HCT116 (cell line): ENCODE results near the gene GADD45G. TPM values are rescaled to one million over a fixed set of nuclear protein-coding genes. Genes with fewer than 3 reads are reported as not detected.

ENCODE experiments used
- ATAC-seq: fragments of 200-7000 bp; cut with Tn5 transposase; 2 replicates; pipeline ENCODE4 v1.9.1; 2020; ENCODE audit warnings: mild to moderate bottlenecking, moderate library complexity
- BruUV-seq: library from RNA; stranded (reverse); fragments of 400-500 nt; replicated peaks from 2 replicates; lab custom pipeline; 2021; lab: Mats Ljungman, UMichigan
- CTCF ChIA-PET: fragments of 300-600 bp; sonication (Branson Sonifier 250); formaldehyde crosslinking; loops from one replicate; lab custom pipeline; 2021; ENCODE audit warnings: antibody characterized with exemption; lab: Charles Lee
- POLR2A ChIA-PET: fragments of 300-600, 350-600 bp; sonication (Branson Sonifier 250); formaldehyde crosslinking; loops from one replicate; lab custom pipeline; 2021; ENCODE audit warnings: antibody characterized with exemption; lab: Charles Lee
- RAD21 ChIA-PET, 2 experiments: fragments of 300-600 bp; sonication (Branson Sonifier 250); formaldehyde crosslinking; loops; one replicate each; lab custom pipeline; 2023; ENCODE audit warnings: low total read pairs in 2 of 2; ENCODE audit not compliant: uncharacterized antibody in 2 of 2, unreplicated experiment in 2 of 2, low non-redundant PET in 1 of 2; lab: Charles Lee
- DNase-seq: peaks from one replicate; pipeline ENCODE4 v3.0.0-alpha.2; 2010; ENCODE audit warnings: low read depth, low spot score
- H2AFZ ChIP-seq: fragments of 200-600 bp; shearing (Covaris generic), sonication (generic); 2 replicates; pipeline ENCODE4 v1.6.1; 2017; ENCODE audit warnings: low read depth, mixed run types, mixed read lengths, antibody characterized with exemption, low read length; ENCODE audit not compliant: poor library complexity, severe bottlenecking
- H3K27ac ChIP-seq: 2 replicates; pipeline ENCODE4 v1.5.1; 2012; ENCODE audit warnings: low read depth, low read length
- H3K27me3 ChIP-seq: fragments of 200-600 bp; sonication (generic); 2 replicates; pipeline ENCODE4 v1.6.1; 2016; ENCODE audit warnings: mixed run types, low read length, mixed read lengths; ENCODE audit not compliant: insufficient read depth
- H3K36me3 ChIP-seq, 2 experiments: fragments of 200-500 bp in 1 of 2; fragments of 200-600 bp in 1 of 2; sonication (Bioruptor generic) in 1 of 2; sonication (generic) in 1 of 2; 2 replicates each; pipeline versions ENCODE4 v1.5.1 to v1.6.1; 2014 to 2016; ENCODE audit warnings: low read length in 2 of 2, inconsistent platforms in 1 of 2, mixed read lengths in 1 of 2, mixed run types in 1 of 2; ENCODE audit not compliant: insufficient read depth in 2 of 2, control insufficient read depth in 1 of 2
- H3K4me1 ChIP-seq, 2 experiments: fragments of 200-600 bp in 1 of 2; sonication (generic) in 1 of 2; 2 replicates each; pipeline versions ENCODE4 v1.5.1 to v1.6.1; 2012 to 2017; ENCODE audit warnings: low read length in 2 of 2, inconsistent platforms in 1 of 2, mild to moderate bottlenecking in 1 of 2, mixed read lengths in 1 of 2, mixed run types in 1 of 2, moderate library complexity in 1 of 2; ENCODE audit not compliant: insufficient read depth in 2 of 2, control insufficient read depth in 1 of 2
- H3K4me2 ChIP-seq: fragments of 200-600 bp; sonication (generic); 2 replicates; pipeline ENCODE4 v1.6.1; 2017; ENCODE audit warnings: mixed run types, low read length, mixed read lengths
- H3K4me3 ChIP-seq, 2 experiments: fragments of 200-600 bp in 1 of 2; sonication (generic) in 1 of 2; replicated peaks in 1 of 2; 2 replicates each; pipeline ENCODE4 v1.5.1; 2011 to 2016; ENCODE audit warnings: low read length in 2 of 2, control low read depth in 1 of 2, low read depth in 1 of 2, mild to moderate bottlenecking in 1 of 2, mixed read lengths in 1 of 2, mixed run types in 1 of 2
- H3K79me2 ChIP-seq: fragments of 200-600 bp; sonication (generic); 2 replicates; pipeline ENCODE4 v1.6.1; 2017; ENCODE audit warnings: mild to moderate bottlenecking, mixed run types, low read length, moderate library complexity, mixed read lengths; ENCODE audit not compliant: insufficient read depth
- H3K9ac ChIP-seq: fragments of 200-600 bp; sonication (generic); 2 replicates; pipeline ENCODE4 v1.6.1; 2016; ENCODE audit warnings: low read length, mixed read lengths
- H3K9me2 ChIP-seq: fragments of 200-600 bp; sonication (generic), shearing (Covaris generic); 2 replicates; pipeline ENCODE4 v1.6.1; 2017; ENCODE audit warnings: mixed run types, mild to moderate bottlenecking, moderate library complexity; ENCODE audit not compliant: insufficient read depth
- H3K9me3 ChIP-seq, 2 experiments: fragments of 200-500 bp in 1 of 2; fragments of 200-600 bp in 1 of 2; sonication (Bioruptor generic) in 1 of 2; sonication (generic) in 1 of 2; 2 replicates each; pipeline ENCODE4 v1.6.1; 2014 to 2017; ENCODE audit warnings: low read length in 2 of 2, mixed read lengths in 2 of 2, inconsistent platforms in 1 of 2, low read depth in 1 of 2, mild to moderate bottlenecking in 1 of 2, mixed run types in 1 of 2, moderate library complexity in 1 of 2; ENCODE audit not compliant: control insufficient read depth in 1 of 2, insufficient read depth in 1 of 2
- H4K20me1 ChIP-seq: fragments of 200-600 bp; sonication (generic), shearing (Covaris generic); 2 replicates; pipeline ENCODE4 v1.6.1; 2017; ENCODE audit warnings: mixed run types, mild to moderate bottlenecking, moderate library complexity; ENCODE audit not compliant: insufficient read depth
- CBX3 ChIP-seq: IDR thresholded peaks from 2 replicates; pipeline ENCODE4 v1.6.1; 2012; ENCODE audit warnings: low read depth
- CEBPB ChIP-seq: IDR thresholded peaks from 2 replicates; pipeline ENCODE4 v1.6.1; 2012; ENCODE audit warnings: low read depth
- EGR1 ChIP-seq: IDR thresholded peaks from 2 replicates; pipeline ENCODE4 v1.6.1; 2012; ENCODE audit warnings: low read depth
- EZH2 ChIP-seq: fragments of 200-600 bp; sonication (generic); IDR thresholded peaks from 2 replicates; pipeline ENCODE4 v1.6.1; 2017; ENCODE audit warnings: antibody characterized with exemption, mixed run types
- EZH2phosphoT487 ChIP-seq: fragments of 200-600 bp; IDR thresholded peaks from 2 replicates; pipeline ENCODE4 v1.6.1; 2018; ENCODE audit warnings: antibody characterized with exemption, borderline replicate concordance
- FOSL1 ChIP-seq: IDR thresholded peaks from 2 replicates; pipeline ENCODE4 v1.6.1; 2012; ENCODE audit warnings: low read depth
- JUND ChIP-seq: IDR thresholded peaks from 2 replicates; pipeline ENCODE4 v1.6.1; 2012
- POLR2A ChIP-seq: IDR thresholded peaks from 2 replicates; pipeline ENCODE4 v1.7.0; 2011; ENCODE audit warnings: borderline replicate concordance; ENCODE audit not compliant: insufficient read depth, insufficient read length; ENCODE audit errors: extremely low read depth
- POLR2AphosphoS5 ChIP-seq: IDR thresholded peaks from 2 replicates; pipeline ENCODE4 v1.6.1; 2011; ENCODE audit warnings: mild to moderate bottlenecking, low read depth, low read length, moderate library complexity
- RAD21 ChIP-seq: IDR thresholded peaks from 2 replicates; pipeline ENCODE4 v1.6.1; 2012; ENCODE audit warnings: low read depth, mild to moderate bottlenecking
- SIN3A ChIP-seq: IDR thresholded peaks from 2 replicates; pipeline ENCODE4 v1.6.1; 2012; ENCODE audit warnings: low read depth
- SRF ChIP-seq: IDR thresholded peaks from 2 replicates; pipeline ENCODE4 v1.6.1; 2012; ENCODE audit warnings: low read depth
- YY1 ChIP-seq: IDR thresholded peaks from 2 replicates; pipeline ENCODE4 v1.6.1; 2011; ENCODE audit warnings: low read length, low read depth, moderate library complexity, mild to moderate bottlenecking; ENCODE audit not compliant: insufficient replicate concordance; ENCODE audit errors: extremely low read depth
- ZFX ChIP-seq: fragments of 450-650 bp; IDR thresholded peaks from 2 replicates; pipeline ENCODE4 v1.6.1; 2017
- ZNF274 ChIP-seq: fragments of 200-500 bp; sonication (Bioruptor generic); IDR thresholded peaks from 2 replicates; pipeline ENCODE4 v1.6.1; 2014; ENCODE audit warnings: mild to moderate bottlenecking, low read depth, low read length, inconsistent platforms
- intact Hi-C: fragments of 100-400 bp; cut with micrococcal nuclease; formaldehyde crosslinking; loops from 2 replicates; pipeline ENCODE4 v1.10.0; 2022
- total RNA-seq: library from RNA; stranded (reverse); gene quantifications from one replicate; pipeline ENCODE4 v1.2.1, GENCODE V29; 2021; ENCODE audit not compliant: unreplicated experiment
- TF ChIP-seq, protein P1 (sequence below): IDR thresholded peaks from 2 replicates; pipeline ENCODE4 v1.6.1; 2011; ENCODE audit warnings: mild to moderate bottlenecking, low read length, moderate library complexity; ENCODE audit not compliant: insufficient replicate concordance; ENCODE audit errors: extremely low read depth
- TF ChIP-seq, protein P2 (sequence below): IDR thresholded peaks from 2 replicates; pipeline ENCODE4 v1.6.1; 2012; ENCODE audit warnings: low read depth
- TF ChIP-seq, protein P3 (sequence below), 3 experiments: fragments of 200-600 bp in 1 of 3; sonication (generic) in 1 of 3; IDR thresholded peaks in 2 of 3; conservative IDR thresholded peaks in 1 of 3; 2 replicates each; pipeline ENCODE4 v1.5.1; 2012 to 2017; ENCODE audit warnings: low read depth in 2 of 3, low read length in 2 of 3, antibody characterized with exemption in 1 of 3, borderline replicate concordance in 1 of 3, control low read depth in 1 of 3, mild to moderate bottlenecking in 1 of 3, mixed read lengths in 1 of 3, mixed run types in 1 of 3, moderate library complexity in 1 of 3; ENCODE audit not compliant: insufficient read depth in 1 of 3
- TF ChIP-seq, protein P4 (sequence below): IDR thresholded peaks from 2 replicates; pipeline ENCODE4 v1.6.1; 2012

The GADD45G gene
- total RNA-seq, 1 experiment from 2014 or later = not detected

DNA sequence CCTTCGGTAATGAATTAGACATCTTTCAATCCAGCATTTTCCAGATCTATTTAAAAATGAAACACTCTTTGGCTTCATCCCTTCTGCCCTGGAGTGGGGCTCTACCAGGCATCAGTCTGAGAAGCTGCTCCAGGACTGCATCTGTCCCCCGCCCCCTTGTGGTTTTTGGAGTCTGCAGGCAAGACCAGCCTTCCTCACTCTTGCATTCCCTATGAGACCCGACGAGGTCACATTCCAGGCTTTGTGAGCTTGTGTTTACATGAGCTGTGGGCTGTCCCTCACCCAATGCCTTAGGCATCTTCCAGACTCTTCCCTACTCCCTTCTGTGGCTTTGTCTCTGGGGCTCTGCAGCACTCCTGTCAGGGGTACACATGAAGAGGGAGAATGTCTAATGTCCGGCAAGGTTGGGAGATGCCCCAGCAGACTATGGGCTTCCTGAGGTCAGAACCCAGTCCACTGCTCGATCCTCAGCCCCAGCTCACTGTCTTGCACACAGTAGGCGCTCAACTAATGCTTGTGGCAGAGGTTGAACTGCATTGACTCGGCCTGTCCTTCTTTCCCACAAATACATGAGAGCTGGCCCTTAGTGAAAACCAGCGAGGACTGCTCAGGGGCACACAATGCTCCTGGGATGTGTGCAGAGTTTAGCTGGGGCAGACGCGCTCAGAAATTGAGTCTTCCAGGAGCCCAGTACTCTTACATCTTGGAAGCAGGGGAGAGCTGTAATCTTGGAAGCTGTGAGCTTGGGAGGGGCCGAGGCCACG, 11.7 kb upstream of the GADD45G start:
- DNase-seq = no peak
- CTCF ChIA-PET = interaction anchor here (0.5 to 4.0 kb wide), 22 partner anchors 9 to 1435 kb away, joined by 3 to 39 read pairs (median 4); partner anchors contain the start of gene GADD45G
- RAD21 ChIA-PET = interaction anchor here (0.6 to 1.9 kb wide), 6 partner anchors 10 to 509 kb away, joined by 3 to 6 read pairs (median 3); no protein-coding TSS in a partner anchor
- no peaks in the 10 kb centered on the region for H4K20me1 ChIP-seq
- POLR2A ChIA-PET = interaction anchor here (1.0 to 1.4 kb wide), 2 partner anchors 12 to 507 kb away, joined by 3 read pairs; partner anchors contain the start of gene GADD45G
- peak; percentile 35 for ATAC-seq
- no peak overlapping the region for H3K9ac ChIP-seq
- no peaks in the 10 kb centered on the region for H3K9me2 ChIP-seq
- H3K27me3 ChIP-seq = peaks cover 9% of the 10 kb centered on the region; the same call in 1 of the 2 replicates
- H3K4me1 ChIP-seq = peaks cover 7 to 8% of the 10 kb centered on the region in 2 experiments; a peak in 2 of 4 replicates
- intact Hi-C loops = no loop called here
- H3K9me3 ChIP-seq = no peaks in the 10 kb centered on the region
- H3K27ac ChIP-seq = no peak overlapping the region
- H3K4me3 ChIP-seq = 0 out of 4 replicates have a peak overlapping the region, but pooled peaks of 1 of the 2 experiments have one; percentile 11
- H3K4me2 ChIP-seq = peak overlapping the region; percentile 50
- no TSS peak for BruUV-seq
- H2AFZ ChIP-seq = peak overlapping the region; percentile 73
- H3K79me2 ChIP-seq = no peaks in the 10 kb centered on the region
- H3K36me3 ChIP-seq = no peaks in the 10 kb centered on the region
- TF ChIP-seq YY1 = no peak
- TF ChIP-seq, protein P1, sequence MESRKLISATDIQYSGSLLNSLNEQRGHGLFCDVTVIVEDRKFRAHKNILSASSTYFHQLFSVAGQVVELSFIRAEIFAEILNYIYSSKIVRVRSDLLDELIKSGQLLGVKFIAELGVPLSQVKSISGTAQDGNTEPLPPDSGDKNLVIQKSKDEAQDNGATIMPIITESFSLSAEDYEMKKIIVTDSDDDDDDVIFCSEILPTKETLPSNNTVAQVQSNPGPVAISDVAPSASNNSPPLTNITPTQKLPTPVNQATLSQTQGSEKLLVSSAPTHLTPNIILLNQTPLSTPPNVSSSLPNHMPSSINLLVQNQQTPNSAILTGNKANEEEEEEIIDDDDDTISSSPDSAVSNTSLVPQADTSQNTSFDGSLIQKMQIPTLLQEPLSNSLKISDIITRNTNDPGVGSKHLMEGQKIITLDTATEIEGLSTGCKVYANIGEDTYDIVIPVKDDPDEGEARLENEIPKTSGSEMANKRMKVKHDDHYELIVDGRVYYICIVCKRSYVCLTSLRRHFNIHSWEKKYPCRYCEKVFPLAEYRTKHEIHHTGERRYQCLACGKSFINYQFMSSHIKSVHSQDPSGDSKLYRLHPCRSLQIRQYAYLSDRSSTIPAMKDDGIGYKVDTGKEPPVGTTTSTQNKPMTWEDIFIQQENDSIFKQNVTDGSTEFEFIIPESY = no peak
- no peak for TF ChIP-seq JUND
- no peak for TF ChIP-seq EGR1
- TF ChIP-seq POLR2AphosphoS5 = no peak
- TF ChIP-seq CBX3 = no peak
- no peak for TF ChIP-seq EZH2phosphoT487
- no peak for TF ChIP-seq ZFX
- no peak for TF ChIP-seq EZH2
- no peak for TF ChIP-seq RAD21
- no peak for TF ChIP-seq CEBPB
- TF ChIP-seq SRF = no peak
- TF ChIP-seq, protein P2, sequence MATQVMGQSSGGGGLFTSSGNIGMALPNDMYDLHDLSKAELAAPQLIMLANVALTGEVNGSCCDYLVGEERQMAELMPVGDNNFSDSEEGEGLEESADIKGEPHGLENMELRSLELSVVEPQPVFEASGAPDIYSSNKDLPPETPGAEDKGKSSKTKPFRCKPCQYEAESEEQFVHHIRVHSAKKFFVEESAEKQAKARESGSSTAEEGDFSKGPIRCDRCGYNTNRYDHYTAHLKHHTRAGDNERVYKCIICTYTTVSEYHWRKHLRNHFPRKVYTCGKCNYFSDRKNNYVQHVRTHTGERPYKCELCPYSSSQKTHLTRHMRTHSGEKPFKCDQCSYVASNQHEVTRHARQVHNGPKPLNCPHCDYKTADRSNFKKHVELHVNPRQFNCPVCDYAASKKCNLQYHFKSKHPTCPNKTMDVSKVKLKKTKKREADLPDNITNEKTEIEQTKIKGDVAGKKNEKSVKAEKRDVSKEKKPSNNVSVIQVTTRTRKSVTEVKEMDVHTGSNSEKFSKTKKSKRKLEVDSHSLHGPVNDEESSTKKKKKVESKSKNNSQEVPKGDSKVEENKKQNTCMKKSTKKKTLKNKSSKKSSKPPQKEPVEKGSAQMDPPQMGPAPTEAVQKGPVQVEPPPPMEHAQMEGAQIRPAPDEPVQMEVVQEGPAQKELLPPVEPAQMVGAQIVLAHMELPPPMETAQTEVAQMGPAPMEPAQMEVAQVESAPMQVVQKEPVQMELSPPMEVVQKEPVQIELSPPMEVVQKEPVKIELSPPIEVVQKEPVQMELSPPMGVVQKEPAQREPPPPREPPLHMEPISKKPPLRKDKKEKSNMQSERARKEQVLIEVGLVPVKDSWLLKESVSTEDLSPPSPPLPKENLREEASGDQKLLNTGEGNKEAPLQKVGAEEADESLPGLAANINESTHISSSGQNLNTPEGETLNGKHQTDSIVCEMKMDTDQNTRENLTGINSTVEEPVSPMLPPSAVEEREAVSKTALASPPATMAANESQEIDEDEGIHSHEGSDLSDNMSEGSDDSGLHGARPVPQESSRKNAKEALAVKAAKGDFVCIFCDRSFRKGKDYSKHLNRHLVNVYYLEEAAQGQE = no peak
- TF ChIP-seq, protein P3, sequence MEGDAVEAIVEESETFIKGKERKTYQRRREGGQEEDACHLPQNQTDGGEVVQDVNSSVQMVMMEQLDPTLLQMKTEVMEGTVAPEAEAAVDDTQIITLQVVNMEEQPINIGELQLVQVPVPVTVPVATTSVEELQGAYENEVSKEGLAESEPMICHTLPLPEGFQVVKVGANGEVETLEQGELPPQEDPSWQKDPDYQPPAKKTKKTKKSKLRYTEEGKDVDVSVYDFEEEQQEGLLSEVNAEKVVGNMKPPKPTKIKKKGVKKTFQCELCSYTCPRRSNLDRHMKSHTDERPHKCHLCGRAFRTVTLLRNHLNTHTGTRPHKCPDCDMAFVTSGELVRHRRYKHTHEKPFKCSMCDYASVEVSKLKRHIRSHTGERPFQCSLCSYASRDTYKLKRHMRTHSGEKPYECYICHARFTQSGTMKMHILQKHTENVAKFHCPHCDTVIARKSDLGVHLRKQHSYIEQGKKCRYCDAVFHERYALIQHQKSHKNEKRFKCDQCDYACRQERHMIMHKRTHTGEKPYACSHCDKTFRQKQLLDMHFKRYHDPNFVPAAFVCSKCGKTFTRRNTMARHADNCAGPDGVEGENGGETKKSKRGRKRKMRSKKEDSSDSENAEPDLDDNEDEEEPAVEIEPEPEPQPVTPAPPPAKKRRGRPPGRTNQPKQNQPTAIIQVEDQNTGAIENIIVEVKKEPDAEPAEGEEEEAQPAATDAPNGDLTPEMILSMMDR (IDR thresholded peaks at IDR 0.05 in 2 of 3, conservative IDR thresholded peaks at IDR 0.05 in 1 of 3; ENCODE audit: borderline replicate concordance in 1 of 3, insufficient read depth in 1 of 3, low read depth in 2 of 3, low read length in 2 of 3) = no peak
- TF ChIP-seq FOSL1 = no peak
- no peak for TF ChIP-seq POLR2A
- no peak for TF ChIP-seq SIN3A
- TF ChIP-seq, protein P4, sequence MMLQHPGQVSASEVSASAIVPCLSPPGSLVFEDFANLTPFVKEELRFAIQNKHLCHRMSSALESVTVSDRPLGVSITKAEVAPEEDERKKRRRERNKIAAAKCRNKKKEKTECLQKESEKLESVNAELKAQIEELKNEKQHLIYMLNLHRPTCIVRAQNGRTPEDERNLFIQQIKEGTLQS = no peak
- TF ChIP-seq ZNF274 = no peak
